ACC112 (cell line): Measurements from ENCODE around the gene SNCAIP.

ENCODE experiments used
- H2AFZ ChIP-seq: fragments of 200-600 bp; sonication (generic); one replicate; pipeline ENCODE4 v1.6.0; 2017; ENCODE audit warnings: antibody characterized with exemption, low read length; ENCODE audit not compliant: unreplicated experiment
- H3K27ac ChIP-seq: fragments of 200-600 bp; sonication (generic); 2 replicates; pipeline ENCODE4 v1.5.1; 2014; ENCODE audit warnings: low read depth, mild to moderate bottlenecking, antibody characterized with exemption, low read length, moderate library complexity
- H3K27me3 ChIP-seq: fragments of 200-600 bp; sonication (generic); 2 replicates; pipeline ENCODE4 v1.6.1; 2014; ENCODE audit warnings: mild to moderate bottlenecking, antibody characterized with exemption, low read length, moderate library complexity, mixed read lengths; ENCODE audit not compliant: insufficient read depth
- H3K36me3 ChIP-seq: fragments of 200-600 bp; sonication (generic); 2 replicates; pipeline ENCODE4 v1.6.1; 2016; ENCODE audit warnings: mild to moderate bottlenecking, antibody characterized with exemption, low read length, moderate library complexity, mixed read lengths; ENCODE audit not compliant: insufficient read depth
- H3K4me1 ChIP-seq: fragments of 200-600 bp; sonication (generic); one replicate; pipeline ENCODE4 v1.6.1; 2016; ENCODE audit warnings: low read length, mixed read lengths; ENCODE audit not compliant: insufficient read depth, unreplicated experiment, control insufficient read depth
- H3K4me3 ChIP-seq: fragments of 200-600 bp; sonication (generic); 2 replicates; pipeline ENCODE4 v1.5.1; 2014; ENCODE audit warnings: mild to moderate bottlenecking, low read depth, low read length
- H3K79me2 ChIP-seq: fragments of 200-600 bp; sonication (generic); one replicate; pipeline ENCODE4 v1.6.0; 2016; ENCODE audit warnings: low read length; ENCODE audit not compliant: control insufficient read depth, unreplicated experiment, insufficient read depth

SNCAIP gene

GRCh38 chr5:122356855-122357254 lies 44.8 kb downstream of the SNCAIP start:
- Histone ChIP-seq H3K36me3 (no peaks in the 10 kb centered on the region), H3K4me3 (no peak overlapping the region), H3K4me1 (no peaks in the 10 kb centered on the region), H3K27ac (no peak overlapping the region), H3K79me2 (no peaks in the 10 kb centered on the region), H3K27me3 (0 out of 2 replicates have a peak, but pooled peaks cover 4% of the 10 kb centered on the region), H2AFZ (no peak overlapping the region)

GRCh38 chr5:122358372-122358979 lies 46.4 kb downstream of the SNCAIP start:
- Histone ChIP-seq H3K36me3 (no peaks in the 10 kb centered on the region), H3K4me3 (no peak overlapping the region), H2AFZ (no peak overlapping the region), H3K27ac (no peak overlapping the region), H3K79me2 (no peaks in the 10 kb centered on the region), H3K4me1 (no peaks in the 10 kb centered on the region), H3K27me3 (0 out of 2 replicates have a peak, but pooled peaks cover 4% of the 10 kb centered on the region)

GRCh38 chr5:122362361-122362760 lies 50.3 kb downstream of the SNCAIP start:
- no peak overlapping the region for H3K4me3 ChIP-seq
- H3K27me3 ChIP-seq = 0 out of 2 replicates have a peak, but pooled peaks cover 4% of the 10 kb centered on the region
- no peaks in the 10 kb centered on the region for H3K4me1 ChIP-seq

GRCh38 chr5:122363623-122364022 lies 51.6 kb downstream of the SNCAIP start:
- H2AFZ ChIP-seq = no peak overlapping the region
- H3K27me3 ChIP-seq = 0 out of 2 replicates have a peak, but pooled peaks cover 4% of the 10 kb centered on the region
- H3K27ac ChIP-seq = no peak overlapping the region
- H3K36me3 ChIP-seq = no peaks in the 10 kb centered on the region
- no peak overlapping the region for H3K4me3 ChIP-seq
- no peaks in the 10 kb centered on the region for H3K79me2 ChIP-seq
- H3K4me1 ChIP-seq = no peaks in the 10 kb centered on the region

More at GRCh38 chr5:122362361-122362760, 50.3 kb downstream of the SNCAIP start:
- H3K79me2 ChIP-seq = no peaks in the 10 kb centered on the region
- H3K27ac ChIP-seq = no peak overlapping the region
- no peak overlapping the region for H2AFZ ChIP-seq
- no peaks in the 10 kb centered on the region for H3K36me3 ChIP-seq

- no peaks in the 10 kb centered on the region for H3K79me2 ChIP-seq
- no peak overlapping the region for H3K27ac ChIP-seq
- no peaks in the 10 kb centered on the region for H3K4me1 ChIP-seq
- H3K27me3 ChIP-seq = no peaks in the 10 kb centered on the region
- no peaks in the 10 kb centered on the region for H3K36me3 ChIP-seq
- no peak overlapping the region for H3K4me3 ChIP-seq
- no peak overlapping the region for H2AFZ ChIP-seq
Observed at GRCh38 chr5:122366501-122366900, 54.5 kb downstream of the SNCAIP start.

GRCh38 chr5:122367456-122367855 lies 55.4 kb downstream of the SNCAIP start:
- Histone ChIP-seq H3K4me3 (no peak overlapping the region), H3K36me3 (no peaks in the 10 kb centered on the region), H3K27ac (no peak overlapping the region), H3K4me1 (no peaks in the 10 kb centered on the region), H3K79me2 (no peaks in the 10 kb centered on the region), H2AFZ (no peak overlapping the region), H3K27me3 (no peaks in the 10 kb centered on the region)

GRCh38 chr5:122368510-122369251 lies 56.6 kb downstream of the SNCAIP start:
- Histone ChIP-seq H3K4me3 (no peak overlapping the region), H3K4me1 (no peaks in the 10 kb centered on the region), H2AFZ (no peak overlapping the region), H3K27ac (no peak overlapping the region), H3K36me3 (no peaks in the 10 kb centered on the region), H3K79me2 (no peaks in the 10 kb centered on the region), H3K27me3 (no peaks in the 10 kb centered on the region)

- H3K36me3 ChIP-seq = no peaks in the 10 kb centered on the region
- H3K4me3 ChIP-seq = no peak overlapping the region
- H3K27ac ChIP-seq = no peak overlapping the region
- no peaks in the 10 kb centered on the region for H3K27me3 ChIP-seq
- no peaks in the 10 kb centered on the region for H3K4me1 ChIP-seq
- H3K79me2 ChIP-seq = no peaks in the 10 kb centered on the region
- no peak overlapping the region for H2AFZ ChIP-seq
Observed at GRCh38 chr5:122369253-122369815, 57.3 kb downstream of the SNCAIP start.

- no peak overlapping the region for H3K4me3 ChIP-seq
- no peak overlapping the region for H2AFZ ChIP-seq
Observed at GRCh38 chr5:122371511-122372151, 59.6 kb downstream of the SNCAIP start.

GRCh38 chr5:122374110-122374509 lies 62.1 kb downstream of the SNCAIP start:
- Histone ChIP-seq H3K27me3 (no peaks in the 10 kb centered on the region), H3K79me2 (no peaks in the 10 kb centered on the region), H2AFZ (no peak overlapping the region), H3K4me1 (no peaks in the 10 kb centered on the region), H3K36me3 (no peaks in the 10 kb centered on the region), H3K27ac (no peak overlapping the region), H3K4me3 (no peak overlapping the region)

More at GRCh38 chr5:122371511-122372151, 59.6 kb downstream of the SNCAIP start:
- no peaks in the 10 kb centered on the region for H3K27me3 ChIP-seq
- no peak overlapping the region for H3K27ac ChIP-seq
- no peaks in the 10 kb centered on the region for H3K79me2 ChIP-seq
- H3K4me1 ChIP-seq = no peaks in the 10 kb centered on the region
- no peaks in the 10 kb centered on the region for H3K36me3 ChIP-seq
